Measurements from ENCODE around the gene TMED8.
"Not testable (repeated sequence)": the region's sequence is repeated elsewhere in the genome, so short reads cannot be mapped to it uniquely, and the experiment has no call there.

Gene TMED8

GRCh38 chr14:77376771-77377501, at the start of gene TMED8, which contains the start of gene SAMD15:
TSS of gene TMED8 (minus strand) at chr14:77377094. CDS start at chr14:77377053, 41 bp downstream.
TSS of gene SAMD15 (plus strand) at chr14:77377379. CDS start at chr14:77377419, 40 bp downstream.
- peak; percentile 79 for DNase-seq (ENCODE audit: low read depth)

GRCh38 chr14:77426396-77426795, 49.5 kb upstream of the TMED8 start:
- DNase-seq (ENCODE audit: low read depth) = no peak

GRCh38 chr14:77424862-77425261, 48.0 kb upstream of the TMED8 start:
- no peak for DNase-seq (ENCODE audit: low read depth)

DNA sequence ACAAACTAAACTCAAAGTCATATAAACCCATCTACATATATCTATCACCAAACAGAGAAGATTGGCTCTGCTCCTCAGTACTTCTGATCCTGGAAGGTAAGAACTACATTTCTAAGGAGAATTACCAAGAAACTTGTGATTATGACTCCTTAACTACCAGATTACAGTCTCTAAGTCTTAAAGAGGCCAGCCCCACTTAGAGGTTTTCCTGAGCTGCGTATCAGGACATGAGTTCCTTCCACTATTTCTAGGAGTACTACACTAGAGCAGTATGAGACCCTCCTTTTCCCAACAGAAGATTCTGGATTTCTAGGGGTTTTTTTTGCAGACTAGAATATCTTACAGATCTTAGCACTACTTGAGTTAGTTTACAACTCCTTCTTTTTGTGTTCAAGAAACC, 46.5 kb upstream of the TMED8 start, which contains the start of gene NOXRED1:
Gene NOXRED1 (minus strand): TSS at position 101 of the 400 bp plus-strand sequence. CDS start 634 bp downstream, outside the sequence.
- no peak for DNase-seq (ENCODE audit: low read depth)

GRCh38 chr14:77421201-77421600, 44.3 kb upstream of the TMED8 start:
- peak; percentile 8 for DNase-seq (ENCODE audit: low read depth)

DNA sequence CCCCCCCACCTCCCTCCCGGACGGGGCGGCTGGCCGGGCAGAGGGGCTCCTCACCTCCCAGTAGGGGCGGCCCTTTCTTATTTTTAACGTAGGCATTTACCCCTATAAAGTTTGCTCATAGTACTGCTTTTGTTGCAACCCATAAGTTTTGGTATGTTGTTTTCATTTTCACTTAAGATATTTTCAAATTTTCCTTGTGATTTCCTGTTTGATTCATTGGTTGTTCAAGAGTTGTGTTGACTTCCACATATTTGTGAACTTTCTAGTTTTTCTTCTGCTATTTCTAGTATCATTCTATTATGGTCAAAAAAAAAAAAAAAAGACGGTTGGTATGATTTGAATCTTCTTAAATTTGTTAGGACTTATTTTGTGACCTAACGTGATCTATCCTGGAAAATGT, 39.9 kb upstream of the TMED8 start:
- DNase-seq (ENCODE audit: low read depth) = no peak

DNA sequence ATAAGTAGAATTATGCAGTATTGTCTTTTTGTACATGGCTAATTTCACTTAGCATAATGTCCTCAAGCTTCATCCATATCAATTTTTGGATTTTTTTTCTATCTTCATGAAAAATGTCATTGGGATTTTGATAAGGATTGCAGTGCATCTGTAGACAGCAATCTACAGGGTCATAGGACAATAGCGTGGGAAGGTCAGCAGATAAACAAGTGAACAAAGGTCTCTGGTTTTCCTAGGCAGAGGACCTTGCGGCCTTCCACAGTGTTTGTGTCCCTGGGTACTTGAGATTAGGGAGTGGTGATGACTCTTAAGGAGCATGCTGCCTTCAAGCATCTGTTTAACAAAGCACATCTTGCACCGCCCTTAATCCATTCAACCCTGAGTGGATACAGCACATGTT, 39.2 kb upstream of the TMED8 start:
- not testable (repeated sequence) for DNase-seq (ENCODE audit: low read depth)

- DNase-seq (ENCODE audit: low read depth) = not testable (repeated sequence)
Measured at GRCh38 chr14:77415403-77416030, 38.6 kb upstream of the TMED8 start.

DNA sequence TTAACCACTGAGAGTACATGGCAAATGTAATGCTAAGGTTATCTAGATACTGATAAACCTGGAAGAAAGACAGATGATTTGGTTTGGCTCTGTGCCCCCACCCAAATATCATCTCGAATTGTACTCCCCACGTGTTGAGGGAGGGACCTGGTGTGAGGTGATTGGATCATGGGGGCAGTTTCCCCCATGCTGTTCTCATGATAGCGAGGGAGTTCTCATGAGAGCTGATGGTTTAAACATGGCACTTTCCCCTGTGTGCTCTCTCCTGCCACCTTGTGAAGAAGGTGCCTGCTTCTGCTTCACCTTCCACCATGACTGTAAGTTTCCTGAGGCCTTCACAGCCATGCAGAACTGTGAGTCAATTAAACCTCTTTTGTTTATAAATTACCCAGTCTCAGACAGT, 32.2 kb upstream of the TMED8 start:
- DNase-seq (ENCODE audit: low read depth) = peak; percentile 75

- DNase-seq (ENCODE audit: low read depth) = peak; percentile 86
Measured at GRCh38 chr14:77407158-77407557, 30.3 kb upstream of the TMED8 start.

DNA sequence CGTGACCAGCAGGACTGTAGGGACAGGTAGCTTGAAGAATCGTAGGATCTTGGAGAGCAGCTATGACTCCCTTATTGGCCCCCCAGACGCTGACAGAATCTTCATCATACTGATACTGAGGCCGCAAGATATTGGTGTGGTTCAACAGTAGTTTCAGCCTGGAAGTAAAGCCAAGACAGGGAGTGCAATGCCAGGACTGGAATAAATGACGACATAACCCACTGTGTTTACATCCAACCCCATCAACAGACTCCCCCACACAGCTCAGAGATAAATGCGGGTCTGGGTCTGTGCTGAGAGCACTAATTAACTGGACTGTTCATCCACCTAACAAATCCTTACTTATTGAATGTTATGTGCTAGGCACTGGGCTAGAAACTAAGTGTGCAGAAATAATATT, 29.8 kb upstream of the TMED8 start:
- peak; percentile 98 for DNase-seq (ENCODE audit: low read depth)

DNA sequence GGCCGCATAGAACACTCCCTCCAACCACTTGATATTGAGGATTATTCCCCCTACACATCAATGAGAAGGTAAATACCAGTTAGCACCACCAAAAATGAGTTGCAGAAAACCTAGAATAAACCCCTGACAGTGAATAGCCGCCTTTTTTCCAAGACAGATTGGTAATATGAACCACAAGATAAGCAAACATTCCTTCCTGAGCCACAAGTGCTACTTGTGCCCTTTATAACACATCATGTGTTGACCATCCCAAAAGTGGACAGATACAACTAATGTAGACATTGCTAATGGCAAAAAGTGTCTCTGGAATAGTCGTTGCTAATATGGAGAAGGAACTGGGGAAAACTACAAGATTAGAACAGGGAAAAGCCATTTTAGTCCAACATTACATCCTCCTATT, 29.2 kb upstream of the TMED8 start:
- DNase-seq (ENCODE audit: low read depth) = peak; percentile 63

GRCh38 chr14:77403768-77404167, 26.9 kb upstream of the TMED8 start:
- no peak for DNase-seq (ENCODE audit: low read depth)

DNA sequence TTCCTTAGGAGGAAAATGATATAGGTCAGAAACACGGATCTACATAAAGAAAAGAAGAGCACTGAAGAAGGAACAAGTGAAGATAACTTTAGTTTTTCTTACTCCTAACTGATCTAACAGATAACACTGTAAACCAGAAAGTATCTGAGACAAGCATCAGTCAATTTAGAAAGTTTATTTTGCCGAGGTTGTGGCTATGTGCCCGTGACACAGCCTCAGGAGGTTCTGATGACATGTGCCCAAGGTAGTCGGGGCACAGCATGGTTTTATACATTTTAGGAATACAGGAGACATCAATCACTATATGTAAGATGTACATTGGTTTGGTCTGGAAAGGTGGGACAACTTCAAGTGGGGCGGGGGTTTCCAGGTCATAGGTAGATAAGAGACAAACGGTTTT, 23.3 kb upstream of the TMED8 start:
- DNase-seq (ENCODE audit: low read depth) = no peak

DNA sequence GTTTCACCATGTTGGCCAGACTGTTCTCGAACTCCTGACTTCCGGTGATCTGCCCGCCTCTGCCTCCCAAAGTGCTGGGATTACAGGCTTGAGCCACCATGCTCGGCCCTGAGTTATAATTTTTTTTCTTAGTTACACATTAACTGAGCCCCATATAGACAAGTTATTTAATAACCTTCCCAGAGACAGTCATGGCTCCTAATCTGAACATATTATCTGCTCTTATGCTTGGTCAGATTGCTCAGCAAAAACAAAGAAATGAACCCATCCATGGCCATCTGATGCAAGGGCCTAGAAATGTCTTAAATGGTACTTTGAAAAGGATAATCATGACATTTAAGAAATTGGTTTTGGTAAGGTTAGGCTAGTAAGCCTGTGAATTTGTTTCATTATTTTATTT, 13.3 kb upstream of the TMED8 start:
- DNase-seq (ENCODE audit: low read depth) = no peak

- no peak for DNase-seq (ENCODE audit: low read depth)
Measured at GRCh38 chr14:77378701-77379100, 1.8 kb upstream of the TMED8 start.

DNA sequence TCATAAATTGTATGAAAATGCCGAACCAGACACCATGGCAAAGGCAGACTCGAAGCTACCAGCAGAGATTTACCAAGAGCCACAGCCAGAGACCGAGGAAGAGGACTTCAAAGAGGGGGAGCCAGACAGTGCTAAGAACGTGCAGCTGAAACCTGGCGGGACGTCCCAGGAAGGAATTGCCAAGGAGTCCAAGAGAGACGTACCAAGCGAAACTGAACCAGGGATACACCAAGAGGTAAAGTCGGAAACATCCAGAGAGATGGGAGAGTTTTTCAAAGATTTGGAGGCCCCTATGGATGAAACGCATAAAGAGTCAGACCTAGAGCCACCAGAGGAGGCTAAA, 579 bp upstream of the TMED8 start:
- no peak for DNase-seq (ENCODE audit: low read depth)

GRCh38 chr14:77375973-77376770, 722 bp downstream of the TMED8 start:
- no peak for DNase-seq (ENCODE audit: low read depth)

DNA sequence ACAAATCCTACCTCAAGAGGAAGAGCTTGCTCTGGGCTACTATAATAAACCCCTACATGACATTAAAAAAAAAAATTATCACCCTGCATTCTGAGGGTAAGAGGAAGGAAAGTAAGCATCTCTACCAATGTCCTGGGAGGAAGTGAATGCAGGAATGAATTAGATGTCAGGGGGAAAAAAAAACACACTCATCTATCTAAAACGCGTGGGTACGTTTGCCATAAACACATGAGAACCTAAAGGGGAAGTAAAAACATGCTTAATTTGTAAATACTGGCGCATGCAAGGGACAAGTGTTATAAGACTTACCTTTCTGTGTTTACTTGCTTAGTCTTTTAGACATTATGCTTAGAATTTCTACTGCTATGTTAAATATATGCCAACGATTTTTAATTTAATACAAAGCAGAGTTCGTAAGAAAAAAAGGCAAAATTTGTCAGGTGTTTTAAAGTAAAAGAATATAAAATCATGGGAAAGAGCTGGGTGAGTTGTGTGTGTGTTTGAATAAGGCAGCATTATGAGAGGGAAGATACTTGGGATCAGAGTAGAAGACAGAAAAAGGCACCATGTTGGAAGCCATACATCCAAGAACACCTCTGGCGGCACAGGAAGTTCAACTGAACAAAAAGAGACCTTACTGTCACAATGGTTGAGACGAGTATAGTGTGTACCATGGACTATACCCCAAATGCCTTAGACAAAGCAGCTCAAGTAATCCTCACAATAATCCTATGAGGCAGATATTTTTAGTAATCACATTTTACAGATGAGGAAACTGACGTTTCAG, 1.5 kb downstream of the TMED8 start:
- DNase-seq (ENCODE audit: low read depth) = no peak

GRCh38 chr14:77372304-77372841, 4.5 kb downstream of the TMED8 start:
- DNase-seq (ENCODE audit: low read depth) = peak; percentile 43

DNA sequence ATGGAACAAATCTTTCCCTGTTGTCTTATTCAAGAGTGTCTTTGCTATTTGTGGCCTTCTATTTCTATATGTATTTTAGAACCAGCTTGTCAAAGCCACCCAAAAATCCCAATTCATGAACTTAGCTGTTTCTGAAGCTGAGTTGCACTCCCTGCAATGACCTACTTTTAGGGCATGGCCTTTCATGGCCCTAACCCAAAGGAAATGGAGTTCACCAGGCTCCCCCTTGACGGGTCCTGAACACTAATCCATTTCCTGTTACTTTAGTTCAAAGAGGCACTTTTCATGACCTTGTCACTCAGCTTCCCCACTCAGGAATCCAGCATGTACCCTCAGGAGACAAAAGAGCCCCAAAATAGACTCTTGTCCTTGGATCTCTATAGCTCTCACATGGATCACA, 7.6 kb downstream of the TMED8 start:
- no peak for DNase-seq (ENCODE audit: low read depth)

DNA sequence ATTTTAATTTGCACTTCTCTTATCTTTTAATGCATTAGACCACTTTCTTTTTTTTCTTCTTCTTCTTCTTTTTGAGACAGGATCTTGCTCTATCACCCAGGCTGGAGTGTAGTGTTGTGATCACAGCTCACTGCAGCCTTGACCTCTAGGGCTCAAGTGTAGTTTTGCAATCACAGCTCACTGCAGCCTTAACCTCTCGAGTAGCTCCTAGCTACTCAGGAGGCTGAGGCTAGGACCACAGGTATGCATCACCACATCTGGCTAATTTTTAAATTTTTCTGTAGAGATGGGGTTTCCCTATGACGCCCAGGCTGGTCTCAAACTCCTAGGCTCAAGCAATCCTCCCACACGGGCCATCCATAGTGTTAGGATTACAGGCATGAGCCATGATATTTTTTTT, 12.7 kb downstream of the TMED8 start:
- DNase-seq (ENCODE audit: low read depth) = peak; percentile 19
